ENCODE data around the gene TC2N.
"Not testable (repeated sequence)": the region's sequence is repeated elsewhere in the genome, so short reads cannot be mapped to it uniquely, and the experiment has no call there.

DNA sequence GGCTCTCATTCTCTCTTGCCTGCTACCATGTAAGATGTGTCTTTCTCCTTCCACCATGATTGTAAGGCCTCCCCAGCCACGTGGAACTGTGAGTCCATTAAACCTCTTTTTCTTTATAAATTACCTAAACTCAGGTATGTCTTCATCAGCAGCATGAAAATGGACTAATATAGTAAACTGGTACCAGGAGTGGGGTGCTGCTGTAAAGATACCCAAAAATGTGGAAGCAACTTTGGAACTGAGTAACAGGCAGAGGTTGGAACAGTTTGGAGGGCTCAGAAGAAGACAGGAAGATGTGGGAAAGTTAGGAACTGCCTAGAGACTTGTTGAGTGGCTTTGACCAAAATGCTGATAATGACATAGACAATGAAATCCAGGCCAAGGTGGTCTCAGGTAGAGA, 61.2 kb downstream of the TC2N start:
- TF ChIP-seq, protein P1, sequence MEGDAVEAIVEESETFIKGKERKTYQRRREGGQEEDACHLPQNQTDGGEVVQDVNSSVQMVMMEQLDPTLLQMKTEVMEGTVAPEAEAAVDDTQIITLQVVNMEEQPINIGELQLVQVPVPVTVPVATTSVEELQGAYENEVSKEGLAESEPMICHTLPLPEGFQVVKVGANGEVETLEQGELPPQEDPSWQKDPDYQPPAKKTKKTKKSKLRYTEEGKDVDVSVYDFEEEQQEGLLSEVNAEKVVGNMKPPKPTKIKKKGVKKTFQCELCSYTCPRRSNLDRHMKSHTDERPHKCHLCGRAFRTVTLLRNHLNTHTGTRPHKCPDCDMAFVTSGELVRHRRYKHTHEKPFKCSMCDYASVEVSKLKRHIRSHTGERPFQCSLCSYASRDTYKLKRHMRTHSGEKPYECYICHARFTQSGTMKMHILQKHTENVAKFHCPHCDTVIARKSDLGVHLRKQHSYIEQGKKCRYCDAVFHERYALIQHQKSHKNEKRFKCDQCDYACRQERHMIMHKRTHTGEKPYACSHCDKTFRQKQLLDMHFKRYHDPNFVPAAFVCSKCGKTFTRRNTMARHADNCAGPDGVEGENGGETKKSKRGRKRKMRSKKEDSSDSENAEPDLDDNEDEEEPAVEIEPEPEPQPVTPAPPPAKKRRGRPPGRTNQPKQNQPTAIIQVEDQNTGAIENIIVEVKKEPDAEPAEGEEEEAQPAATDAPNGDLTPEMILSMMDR (IDR thresholded peaks at IDR 0.05; ENCODE audit: low read depth, low read length), result not testable (repeated sequence)
- not testable (repeated sequence) for TF ChIP-seq EZH2phosphoT487 (IDR thresholded peaks at IDR 0.05; ENCODE audit: low read depth)

Measured in OCI-LY3 (cell line).